ENCODE measurements around the gene CAMTA1. TPM values are rescaled to one million over a fixed set of nuclear protein-coding genes. Genes with fewer than 3 reads are reported as not detected.

The CAMTA1 gene
- total RNA-seq, 1 experiment from 2014 or later = 50.3 TPM

DNA sequence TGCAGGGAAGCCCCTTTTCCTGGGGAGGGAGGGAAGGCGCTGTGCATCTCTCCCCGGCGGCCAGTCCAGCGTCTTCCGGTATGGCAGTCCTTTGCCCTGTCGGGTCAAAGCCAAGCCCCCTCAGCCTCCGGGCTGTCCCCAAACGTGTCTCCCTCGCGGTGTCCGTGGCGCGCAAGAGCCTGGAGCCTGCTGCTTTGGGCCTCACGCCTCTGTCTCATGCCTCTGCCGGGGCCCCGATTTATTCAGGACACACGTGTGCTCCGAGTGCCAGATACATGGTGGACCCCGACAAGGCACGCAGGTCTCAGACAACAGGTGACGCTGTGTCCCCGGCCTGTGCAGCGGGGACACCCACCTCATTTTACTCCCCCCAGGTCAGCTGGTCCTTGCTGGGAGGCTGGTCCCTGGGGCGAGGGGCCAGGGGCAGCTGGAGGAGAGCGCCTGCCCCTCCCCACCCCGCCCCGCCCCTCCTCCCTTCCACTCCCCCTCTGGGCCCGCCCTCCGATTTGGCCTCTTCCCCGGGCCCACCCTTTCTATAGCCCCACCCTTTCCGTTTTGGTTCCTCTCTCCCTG, 176.7 kb downstream of the CAMTA1 start:
- Mint-ChIP-seq H3K27ac (ENCODE audit: unreplicated experiment) (no peak overlapping the region), H3K4me3 (ENCODE audit: low read depth, unreplicated experiment) (no peak overlapping the region), H3K9me3 (ENCODE audit: low read depth, unreplicated experiment) (no peaks in the 10 kb centered on the region), H3K36me3 (ENCODE audit: insufficient read depth, unreplicated experiment) (peaks cover 4% of the 10 kb centered on the region), H3K4me1 (ENCODE audit: low read depth, unreplicated experiment) (peaks cover 6% of the 10 kb centered on the region), H3K27me3 (ENCODE audit: unreplicated experiment) (peaks cover 33% of the 10 kb centered on the region)
- intact Hi-C loops (cut with micrococcal nuclease; ENCODE audit: unreplicated experiment) = no loop called here
- no peak for DNase-seq
- BruUV-seq (replicated peaks) = no TSS peak
- CTCF ChIA-PET = no interaction called here
- TF ChIP-seq, protein P1, sequence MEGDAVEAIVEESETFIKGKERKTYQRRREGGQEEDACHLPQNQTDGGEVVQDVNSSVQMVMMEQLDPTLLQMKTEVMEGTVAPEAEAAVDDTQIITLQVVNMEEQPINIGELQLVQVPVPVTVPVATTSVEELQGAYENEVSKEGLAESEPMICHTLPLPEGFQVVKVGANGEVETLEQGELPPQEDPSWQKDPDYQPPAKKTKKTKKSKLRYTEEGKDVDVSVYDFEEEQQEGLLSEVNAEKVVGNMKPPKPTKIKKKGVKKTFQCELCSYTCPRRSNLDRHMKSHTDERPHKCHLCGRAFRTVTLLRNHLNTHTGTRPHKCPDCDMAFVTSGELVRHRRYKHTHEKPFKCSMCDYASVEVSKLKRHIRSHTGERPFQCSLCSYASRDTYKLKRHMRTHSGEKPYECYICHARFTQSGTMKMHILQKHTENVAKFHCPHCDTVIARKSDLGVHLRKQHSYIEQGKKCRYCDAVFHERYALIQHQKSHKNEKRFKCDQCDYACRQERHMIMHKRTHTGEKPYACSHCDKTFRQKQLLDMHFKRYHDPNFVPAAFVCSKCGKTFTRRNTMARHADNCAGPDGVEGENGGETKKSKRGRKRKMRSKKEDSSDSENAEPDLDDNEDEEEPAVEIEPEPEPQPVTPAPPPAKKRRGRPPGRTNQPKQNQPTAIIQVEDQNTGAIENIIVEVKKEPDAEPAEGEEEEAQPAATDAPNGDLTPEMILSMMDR (IDR thresholded peaks at IDR 0.05; ENCODE audit: unreplicated experiment) = no peak

DNA sequence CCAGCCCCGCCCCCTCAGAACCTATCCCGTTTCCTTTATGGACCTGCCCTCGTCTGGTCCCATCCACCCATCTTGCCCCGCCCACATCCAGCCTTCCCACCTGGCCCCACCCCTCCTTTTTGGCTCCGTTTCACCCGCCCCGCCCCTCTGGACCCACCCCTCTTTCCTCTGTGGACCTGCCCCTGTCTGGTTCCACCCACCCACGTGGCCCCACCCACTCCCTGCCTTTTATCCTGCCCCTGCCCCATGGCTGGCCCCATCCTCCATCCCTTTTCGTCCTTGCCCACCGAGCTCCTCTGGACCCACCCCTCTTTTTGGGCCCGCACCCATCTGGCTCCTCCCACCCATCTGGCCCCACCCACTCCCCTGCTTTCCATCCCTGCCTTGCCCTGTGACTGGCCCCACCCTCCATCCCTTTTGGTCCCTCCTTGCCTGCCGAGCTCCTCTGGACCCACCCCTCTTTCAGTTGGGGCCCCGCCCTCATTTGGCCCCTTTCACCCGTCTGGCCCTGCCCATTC, 177.3 kb downstream of the CAMTA1 start:
- TF ChIP-seq, protein P1 (IDR thresholded peaks at IDR 0.05; ENCODE audit: unreplicated experiment) = no peak
- H3K36me3 Mint-ChIP-seq (ENCODE audit: insufficient read depth, unreplicated experiment) = peaks cover 4% of the 10 kb centered on the region
- H3K4me3 Mint-ChIP-seq (ENCODE audit: low read depth, unreplicated experiment) = no peak overlapping the region
- H3K4me1 Mint-ChIP-seq (ENCODE audit: low read depth, unreplicated experiment) = peaks cover 6% of the 10 kb centered on the region
- no peaks in the 10 kb centered on the region for H3K9me3 Mint-ChIP-seq (ENCODE audit: low read depth, unreplicated experiment)
- H3K27me3 Mint-ChIP-seq (ENCODE audit: unreplicated experiment) = peaks cover 38% of the 10 kb centered on the region
- intact Hi-C loops (cut with micrococcal nuclease; ENCODE audit: unreplicated experiment) = no loop called here
- no peak overlapping the region for H3K27ac Mint-ChIP-seq (ENCODE audit: unreplicated experiment)
- CTCF ChIA-PET = no interaction called here
- peak; percentile 3 for DNase-seq
- no TSS peak for BruUV-seq (replicated peaks)

DNA sequence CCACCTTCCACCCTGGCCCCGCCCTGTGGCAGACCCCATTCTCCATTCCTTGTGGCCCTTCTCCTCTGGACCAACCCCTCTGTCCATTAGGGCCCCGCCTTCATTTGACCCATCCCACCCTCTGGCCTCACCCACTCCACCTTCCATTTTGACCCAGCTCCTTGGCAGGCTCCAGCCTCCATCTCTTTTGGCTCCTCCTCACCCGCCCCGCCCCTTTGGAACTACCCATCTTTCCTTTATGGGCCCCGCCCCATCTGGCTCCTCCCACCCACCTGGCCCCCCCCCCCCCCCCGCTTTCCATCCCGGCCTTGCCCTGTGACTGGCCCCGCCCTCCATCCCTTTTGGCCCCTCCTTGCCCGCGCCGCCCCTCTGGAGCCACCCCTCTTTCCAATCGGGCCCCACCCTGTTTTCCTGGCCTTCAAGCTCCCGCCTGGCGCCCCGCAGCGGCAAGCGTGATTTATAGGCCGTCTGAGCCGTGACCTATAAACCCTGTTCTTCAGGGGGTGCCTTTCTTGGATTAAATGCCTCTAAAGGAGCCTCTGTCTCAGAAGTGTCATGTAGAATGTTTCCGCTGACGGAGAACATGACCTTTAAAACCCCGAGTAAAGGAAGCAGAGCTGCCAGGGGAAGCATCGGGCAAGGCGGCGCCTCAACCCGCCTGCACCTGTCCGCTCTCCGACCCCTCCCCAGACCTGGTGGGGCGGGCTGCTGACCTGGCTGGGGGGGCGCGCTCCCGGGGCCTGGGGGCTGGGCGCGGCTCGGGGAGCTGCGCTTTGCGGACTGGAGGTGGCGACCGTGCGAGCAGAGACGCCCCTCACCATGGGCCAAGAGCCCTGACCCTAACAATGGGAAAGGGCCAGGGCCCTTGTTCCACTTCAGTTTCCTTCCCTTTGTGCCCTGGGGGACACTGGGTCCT, 178.0 kb downstream of the CAMTA1 start:
- H3K9me3 Mint-ChIP-seq (ENCODE audit: low read depth, unreplicated experiment) = no peaks in the 10 kb centered on the region
- no TSS peak for BruUV-seq (replicated peaks)
- CTCF ChIA-PET = no interaction called here
- peaks cover 6% of the 10 kb centered on the region for H3K4me1 Mint-ChIP-seq (ENCODE audit: low read depth, unreplicated experiment)
- peak; percentile 17 for DNase-seq
- H3K4me3 Mint-ChIP-seq (ENCODE audit: low read depth, unreplicated experiment) = no peak overlapping the region
- intact Hi-C loops (cut with micrococcal nuclease; ENCODE audit: unreplicated experiment) = no loop called here
- no peak overlapping the region for H3K27ac Mint-ChIP-seq (ENCODE audit: unreplicated experiment)
- TF ChIP-seq, protein P1 (IDR thresholded peaks at IDR 0.05; ENCODE audit: unreplicated experiment) = no peak
- peaks cover 45% of the 10 kb centered on the region for H3K27me3 Mint-ChIP-seq (ENCODE audit: unreplicated experiment)
- H3K36me3 Mint-ChIP-seq (ENCODE audit: insufficient read depth, unreplicated experiment) = peaks cover 4% of the 10 kb centered on the region

DNA sequence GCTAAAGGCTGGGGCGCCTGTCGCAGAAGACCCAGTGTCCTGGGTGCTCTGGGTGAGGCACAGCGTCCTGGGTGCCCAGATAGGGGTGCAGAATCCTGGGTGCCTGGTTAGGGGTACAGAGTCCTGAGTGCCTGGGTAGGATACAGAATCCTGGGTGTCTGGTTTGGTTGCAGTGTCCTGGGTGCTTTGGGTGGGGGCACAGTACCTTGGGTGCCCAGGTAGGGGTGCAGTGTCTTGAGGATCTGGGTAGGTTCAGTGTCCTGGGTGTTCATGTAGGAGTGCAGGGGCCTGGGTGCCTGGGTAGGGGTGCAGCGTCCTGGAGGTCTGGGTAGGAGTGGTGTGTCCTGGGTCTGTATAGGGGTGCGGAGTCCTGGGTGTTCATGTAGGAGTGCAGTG, 178.7 kb downstream of the CAMTA1 start:
- DNase-seq = no peak
- no peak overlapping the region for H3K27ac Mint-ChIP-seq (ENCODE audit: unreplicated experiment)
- H3K4me1 Mint-ChIP-seq (ENCODE audit: low read depth, unreplicated experiment) = peaks cover 6% of the 10 kb centered on the region
- peaks cover 4% of the 10 kb centered on the region for H3K36me3 Mint-ChIP-seq (ENCODE audit: insufficient read depth, unreplicated experiment)
- H3K9me3 Mint-ChIP-seq (ENCODE audit: low read depth, unreplicated experiment) = no peaks in the 10 kb centered on the region
- no peak overlapping the region for H3K4me3 Mint-ChIP-seq (ENCODE audit: low read depth, unreplicated experiment)
- no TSS peak for BruUV-seq (replicated peaks)
- CTCF ChIA-PET = no interaction called here
- H3K27me3 Mint-ChIP-seq (ENCODE audit: unreplicated experiment) = peaks cover 52% of the 10 kb centered on the region
- TF ChIP-seq, protein P1 (IDR thresholded peaks at IDR 0.05; ENCODE audit: unreplicated experiment) = no peak
- intact Hi-C loops (cut with micrococcal nuclease; ENCODE audit: unreplicated experiment) = no loop called here
